Erythroblast (primary cell): Measurements from ENCODE around the gene CYFIP2.

Experiments used
- GATA1 ChIP-seq: IDR thresholded peaks from 2 replicates; pipeline ENCODE4 v1.6.1; 2011; ENCODE audit warnings: low read depth, mild to moderate bottlenecking, control low read depth, low read length, moderate library complexity
- POLR2A ChIP-seq: IDR thresholded peaks from 2 replicates; pipeline ENCODE4 v1.6.1; 2011; ENCODE audit warnings: mild to moderate bottlenecking, low read length

DNA sequence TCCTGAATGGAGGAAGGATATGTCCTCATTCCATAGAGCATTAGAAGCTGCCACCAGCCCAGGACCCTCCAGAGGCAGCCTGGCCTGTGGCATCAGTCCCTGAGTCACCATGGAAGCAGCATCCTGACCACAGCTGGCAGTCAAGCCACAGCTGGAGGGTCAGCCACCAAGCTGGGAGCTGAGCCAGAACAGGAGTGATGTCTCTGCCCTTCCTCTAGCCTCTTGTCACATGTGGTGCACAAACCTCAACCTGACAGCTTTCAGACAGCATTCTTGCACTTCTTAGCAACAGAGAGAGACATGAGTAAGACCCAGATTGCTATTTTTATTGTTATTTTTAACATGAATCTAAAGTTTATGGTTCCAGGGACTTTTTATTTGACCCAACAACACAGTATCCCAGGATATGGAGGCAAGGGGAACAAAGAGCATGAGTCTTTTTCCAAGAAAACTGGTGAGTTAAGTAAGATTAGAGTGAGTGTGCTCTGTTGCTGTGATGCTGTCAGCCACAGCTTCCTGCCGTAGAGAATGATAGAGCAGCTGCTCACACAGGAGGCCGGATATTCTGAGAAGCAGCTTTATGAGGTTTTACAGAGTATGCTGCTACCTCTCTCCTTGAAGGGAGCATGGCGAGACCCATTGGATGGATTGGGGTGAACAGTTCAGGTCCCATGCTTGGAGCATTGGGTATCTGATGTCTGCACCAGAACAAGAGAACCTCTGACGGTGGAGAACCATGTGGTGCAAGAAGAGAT, 13.0 kb upstream of the CYFIP2 start:
- TF ChIP-seq POLR2A (no peak), GATA1 (no peak)
